HepG2 (cell line): ENCODE measurements around the gene CADPS.

Experiments
- ELF1 ChIP-seq: sonication (generic); formaldehyde crosslinking; IDR thresholded peaks from 2 replicates; pipeline ENCODE4 v1.4.0; 2020; ENCODE audit warnings: missing genetic modification reagents
- EP300 ChIP-seq, 3 experiments: sonication (generic) in 1 of 3; formaldehyde crosslinking in 1 of 3; IDR thresholded peaks; 2 replicates each; pipeline versions ENCODE4 v1.5.1 to v1.6.1; 2011 to 2020; ENCODE audit warnings: low read depth in 2 of 3, low read length in 2 of 3, borderline replicate concordance in 1 of 3, improper control_type of control experiment in 1 of 3, mild to moderate bottlenecking in 1 of 3, missing genetic modification reagents in 1 of 3, moderate library complexity in 1 of 3
- FOSL1 ChIP-seq: sonication (generic); formaldehyde crosslinking; IDR thresholded peaks from 2 replicates; pipeline ENCODE4 v1.9.0; 2021; ENCODE audit warnings: missing genetic modification reagents, borderline replicate concordance
- ISL2 ChIP-seq: sonication (generic); formaldehyde crosslinking; IDR thresholded peaks from 2 replicates; pipeline ENCODE4 v1.5.0; 2020; ENCODE audit warnings: missing genetic modification reagents
- KDM4B ChIP-seq: sonication (generic); formaldehyde crosslinking; IDR thresholded peaks from 2 replicates; pipeline ENCODE4 v1.4.0; 2020; ENCODE audit warnings: missing genetic modification reagents
- MXI1 ChIP-seq: IDR thresholded peaks from 3 replicates; pipeline ENCODE4 v1.6.1; 2012; ENCODE audit warnings: low read depth, low read length, inconsistent platforms, borderline replicate concordance
- RORA ChIP-seq: sonication (generic); formaldehyde crosslinking; IDR thresholded peaks from 2 replicates; pipeline ENCODE4 v1.5.0; 2020; ENCODE audit warnings: mild to moderate bottlenecking, missing genetic modification reagents, moderate library complexity
- SMAD3 ChIP-seq: sonication (generic); formaldehyde crosslinking; IDR thresholded peaks from 2 replicates; pipeline ENCODE4 v1.4.0; 2020; ENCODE audit warnings: missing genetic modification reagents
- TCF7 ChIP-seq: sonication (generic); IDR thresholded peaks from 2 replicates; pipeline ENCODE4 v1.6.1; 2016; ENCODE audit warnings: antibody characterized with exemption, low read depth
- ZBTB8A ChIP-seq: sonication (generic); formaldehyde crosslinking; IDR thresholded peaks from 2 replicates; pipeline ENCODE4 v1.4.0; 2020; ENCODE audit warnings: mild to moderate bottlenecking, low read depth, missing genetic modification reagents, borderline replicate concordance
- ZFP90 ChIP-seq: sonication (generic); formaldehyde crosslinking; IDR thresholded peaks from 2 replicates; pipeline ENCODE4 v1.8.0; 2022; ENCODE audit warnings: missing genetic modification reagents, mild to moderate bottlenecking, inconsistent platforms, borderline replicate concordance

- TF ChIP-seq SMAD3: no peak
- no peak for TF ChIP-seq EP300 (IDR thresholded peaks at IDR 0.05; ENCODE audit: low read depth in 2 of 2, low read length in 2 of 2)
- no peak for TF ChIP-seq EP300 (CRISPR knock-in tag; IDR thresholded peaks at IDR 0.05; ENCODE audit: borderline replicate concordance)
- TF ChIP-seq FOSL1 (CRISPR knock-in tag): no peak
- no peak for TF ChIP-seq MXI1
- no peak for TF ChIP-seq ZFP90
- TF ChIP-seq TCF7: no peak
- no peak for TF ChIP-seq ZBTB8A (CRISPR knock-in tag)
- TF ChIP-seq KDM4B (CRISPR knock-in tag): no peak
- TF ChIP-seq ELF1 (CRISPR knock-in tag): no peak
- no peak for TF ChIP-seq ISL2 (CRISPR knock-in tag)
- no peak for TF ChIP-seq RORA (CRISPR knock-in tag)
Measured at GRCh38 chr3:62571916-62572315, 303.3 kb downstream of the CADPS start.
